ENCODE data around the gene GPR15.

The GPR15 gene

GRCh38 chr3:98532709-98533571 is 1.2 kb downstream of the GPR15 start:
- Histone ChIP-seq H3K9me2 (replicated peaks; ENCODE audit: insufficient read depth, low read length) (no peaks in the 10 kb centered on the region), H4K20me1 (ENCODE audit: insufficient read depth, low read length) (no peaks in the 10 kb centered on the region), H3K79me2 (ENCODE audit: low read length) (no peaks in the 10 kb centered on the region), H3F3A (ENCODE audit: insufficient read depth, low read length) (no peaks in the 10 kb centered on the region), H3K36me3 (replicated peaks; ENCODE audit: insufficient read depth, low read length) (no peaks in the 10 kb centered on the region), H2AFZ (ENCODE audit: low read length) (no peak overlapping the region), H3K9me3 (replicated peaks; ENCODE audit: insufficient read depth, low read length) (no peaks in the 10 kb centered on the region), H3K27me3 (replicated peaks; ENCODE audit: insufficient read depth, low read length) (no peaks in the 10 kb centered on the region), H3K4me2 (ENCODE audit: low read depth, low read length) (no peak overlapping the region), H3K4me3 (ENCODE audit: low read length) (no peak overlapping the region), H3K9ac (ENCODE audit: low read length) (no peak overlapping the region), H3K27ac (ENCODE audit: low read length) (no peak overlapping the region), H3K4me1 (ENCODE audit: low read length) (0 out of 2 replicates have a peak, but pooled peaks cover 3% of the 10 kb centered on the region)
- DNase-seq: no peak
- TF ChIP-seq EZH2phosphoT487 (IDR thresholded peaks at IDR 0.05; ENCODE audit: low read length) (no peak), EZH2 (optimal IDR thresholded peaks at IDR 0.05; ENCODE audit: low read depth, low read length) (no peak), CTCF (IDR thresholded peaks at IDR 0.05; ENCODE audit: low read length) (no peak)

GRCh38 chr3:98534168-98534567 is 2.4 kb downstream of the GPR15 start:
- H3K9me3 ChIP-seq (replicated peaks; ENCODE audit: insufficient read depth, low read length): no peaks in the 10 kb centered on the region
- no peak overlapping the region for H3K27ac ChIP-seq (ENCODE audit: low read length)
- no peaks in the 10 kb centered on the region for H3K9me2 ChIP-seq (replicated peaks; ENCODE audit: insufficient read depth, low read length)
- H4K20me1 ChIP-seq (ENCODE audit: insufficient read depth, low read length): no peaks in the 10 kb centered on the region
- DNase-seq: no peak
- no peaks in the 10 kb centered on the region for H3K79me2 ChIP-seq (ENCODE audit: low read length)
- no peaks in the 10 kb centered on the region for H3K27me3 ChIP-seq (replicated peaks; ENCODE audit: insufficient read depth, low read length)
- H3K4me1 ChIP-seq (ENCODE audit: low read length): 0 out of 2 replicates have a peak, but pooled peaks cover 3% of the 10 kb centered on the region
- no peak overlapping the region for H3K4me3 ChIP-seq (ENCODE audit: low read length)
- H3K9ac ChIP-seq (ENCODE audit: low read length): no peak overlapping the region
- H3F3A ChIP-seq (ENCODE audit: insufficient read depth, low read length): no peaks in the 10 kb centered on the region
- H3K4me2 ChIP-seq (ENCODE audit: low read depth, low read length): no peak overlapping the region
- H3K36me3 ChIP-seq (replicated peaks; ENCODE audit: insufficient read depth, low read length): no peaks in the 10 kb centered on the region
- H2AFZ ChIP-seq (ENCODE audit: low read length): no peak overlapping the region
- TF ChIP-seq EZH2phosphoT487 (IDR thresholded peaks at IDR 0.05; ENCODE audit: low read length) (no peak), EZH2 (optimal IDR thresholded peaks at IDR 0.05; ENCODE audit: low read depth, low read length) (no peak), CTCF (IDR thresholded peaks at IDR 0.05; ENCODE audit: low read length) (no peak)

- no peak overlapping the region for H3K27ac ChIP-seq (ENCODE audit: low read length)
- TF ChIP-seq EZH2phosphoT487 (IDR thresholded peaks at IDR 0.05; ENCODE audit: low read length) (no peak), CTCF (IDR thresholded peaks at IDR 0.05; ENCODE audit: low read length) (no peak), EZH2 (optimal IDR thresholded peaks at IDR 0.05; ENCODE audit: low read depth, low read length) (no peak)
- no peak overlapping the region for H3K4me3 ChIP-seq (ENCODE audit: low read length)
- H3K9me3 ChIP-seq (replicated peaks; ENCODE audit: insufficient read depth, low read length): no peaks in the 10 kb centered on the region
- no peak overlapping the region for H2AFZ ChIP-seq (ENCODE audit: low read length)
- no peaks in the 10 kb centered on the region for H3K79me2 ChIP-seq (ENCODE audit: low read length)
- no peak overlapping the region for H3K4me2 ChIP-seq (ENCODE audit: low read depth, low read length)
- H3K9me2 ChIP-seq (replicated peaks; ENCODE audit: insufficient read depth, low read length): no peaks in the 10 kb centered on the region
- H3K36me3 ChIP-seq (replicated peaks; ENCODE audit: insufficient read depth, low read length): no peaks in the 10 kb centered on the region
- H3K9ac ChIP-seq (ENCODE audit: low read length): no peak overlapping the region
- peaks cover 3% of the 10 kb centered on the region; the same call in 1 of the 2 replicates for H3K4me1 ChIP-seq (ENCODE audit: low read length)
- H4K20me1 ChIP-seq (ENCODE audit: insufficient read depth, low read length): no peaks in the 10 kb centered on the region
- no peak for DNase-seq
- H3K27me3 ChIP-seq (replicated peaks; ENCODE audit: insufficient read depth, low read length): no peaks in the 10 kb centered on the region
- no peaks in the 10 kb centered on the region for H3F3A ChIP-seq (ENCODE audit: insufficient read depth, low read length)
These were observed 3.0 kb downstream of the GPR15 start for GRCh38 chr3:98534734-98535133.

All from MM.1S (cell line).